HG02981 (cell line): Measurements from ENCODE around the gene RNF183.
A peak's percentile ranks its signal among the peaks of the same experiment; 100 is the strongest.

Experiments used
- ATAC-seq: cut with Tn5 transposase; IDR thresholded peaks from one replicate; pipeline ENCODE4 v1.9.1; 2021; ENCODE audit warnings: mild to moderate bottlenecking, moderate library complexity; ENCODE audit not compliant: unreplicated experiment

RNF183 gene

GRCh38 chr9:113302792-113303418 lies at the start of gene RNF183:
RNF183 (minus strand) TSS chr9:113303376; CDS start chr9:113298184, 5,192 bp downstream.
- ATAC-seq: no peak

- no peak for ATAC-seq
Observed at GRCh38 chr9:113352411-113352810, 49.2 kb upstream of the RNF183 start.

- ATAC-seq: no peak
Observed at GRCh38 chr9:113352006-113352405, 48.8 kb upstream of the RNF183 start.

GRCh38 chr9:113350937-113351336 lies 47.8 kb upstream of the RNF183 start:
- no peak for ATAC-seq

GRCh38 chr9:113350107-113350661 lies 47.0 kb upstream of the RNF183 start:
- no peak for ATAC-seq

- no peak for ATAC-seq
Observed at GRCh38 chr9:113349445-113350094, 46.4 kb upstream of the RNF183 start, which contains the start of gene BSPRY. BSPRY (plus strand) TSS chr9:113349541; CDS start chr9:113349580, 39 bp downstream.

- ATAC-seq: no peak
Observed at GRCh38 chr9:113349066-113349444, 45.9 kb upstream of the RNF183 start.

- no peak for ATAC-seq
Observed at GRCh38 chr9:113348437-113348836, 45.3 kb upstream of the RNF183 start.

- no peak for ATAC-seq
Observed at GRCh38 chr9:113345671-113346070, 42.5 kb upstream of the RNF183 start.

- no peak for ATAC-seq
Observed at GRCh38 chr9:113345190-113345589, 42.0 kb upstream of the RNF183 start.

GRCh38 chr9:113343732-113344231 lies 40.6 kb upstream of the RNF183 start:
- no peak for ATAC-seq

- no peak for ATAC-seq
Observed at GRCh38 chr9:113341712-113342410, 38.7 kb upstream of the RNF183 start.

GRCh38 chr9:113340011-113340699 lies 37.0 kb upstream of the RNF183 start, which contains the start of gene WDR31:
WDR31 (minus strand) TSS chr9:113340275; CDS start chr9:113332022, 8,253 bp downstream.
- peak; percentile 97 for ATAC-seq

- no peak for ATAC-seq
Observed at GRCh38 chr9:113337714-113338113, 34.5 kb upstream of the RNF183 start.

- no peak for ATAC-seq
Observed at GRCh38 chr9:113331780-113332179, 28.6 kb upstream of the RNF183 start.

- no peak for ATAC-seq
Observed at GRCh38 chr9:113328045-113328782, 25.0 kb upstream of the RNF183 start.

- ATAC-seq: no peak
Observed at GRCh38 chr9:113326230-113326629, 23.1 kb upstream of the RNF183 start.

GRCh38 chr9:113322671-113323070 lies 19.5 kb upstream of the RNF183 start:
- ATAC-seq: no peak

GRCh38 chr9:113320051-113320450 lies 16.9 kb upstream of the RNF183 start:
- ATAC-seq: no peak

- no peak for ATAC-seq
Observed at GRCh38 chr9:113319054-113319453, 15.9 kb upstream of the RNF183 start.
